Measurements from ENCODE around the gene CRCP.
"Not testable (repeated sequence)": the region's sequence is repeated elsewhere in the genome, so short reads cannot be mapped to it uniquely, and the experiment has no call there.

The CRCP gene

DNA sequence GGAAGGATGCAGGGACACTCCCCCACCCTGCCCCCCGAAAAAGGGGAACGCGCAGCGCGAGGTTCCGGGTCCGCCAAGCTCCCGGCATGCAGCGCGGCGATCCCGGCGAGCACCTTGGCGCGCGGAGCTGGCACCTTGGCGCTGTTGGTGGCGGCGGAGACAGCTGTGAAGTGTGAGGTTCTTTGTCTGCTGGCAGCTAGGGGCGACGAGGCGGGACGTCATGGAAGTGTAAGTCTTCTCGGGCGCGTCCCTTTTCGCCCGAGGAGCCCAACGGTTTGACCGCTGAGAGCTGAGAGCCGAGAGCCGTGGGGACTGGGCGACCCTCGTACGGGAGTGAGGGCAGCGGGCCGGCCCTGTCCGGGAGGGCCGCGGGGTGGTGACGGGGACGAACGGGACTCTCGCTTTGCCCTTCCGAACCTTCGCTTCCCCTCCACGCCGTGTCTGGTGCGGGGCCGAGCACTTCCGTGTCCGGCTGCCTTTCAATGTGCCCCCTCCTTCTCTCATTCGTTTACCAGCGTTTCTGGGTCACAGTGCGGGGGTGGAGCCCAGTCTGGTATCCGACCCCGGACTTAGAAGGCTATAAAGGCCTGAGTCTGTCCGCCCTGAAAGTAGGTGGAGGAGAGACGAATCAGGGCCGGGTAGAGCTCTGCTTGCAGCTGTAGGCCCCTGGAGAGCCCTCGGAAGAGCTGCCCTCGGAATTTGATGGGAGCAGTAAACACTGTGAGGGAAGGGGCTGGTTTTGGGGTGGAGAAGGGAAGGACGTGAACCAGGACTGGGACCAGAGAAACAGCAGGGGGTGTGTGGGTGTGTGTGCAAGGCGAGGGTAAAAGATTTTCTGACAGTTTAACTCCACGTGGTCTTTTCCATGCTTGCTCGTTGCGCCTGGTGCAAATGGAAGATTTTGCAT is at the start of gene CRCP:
Gene CRCP (plus strand): TSS at position 105 of the 907 bp plus-strand sequence. CDS start 116 bp downstream, at position 221.
- DNase-seq: peak; percentile 79

DNA sequence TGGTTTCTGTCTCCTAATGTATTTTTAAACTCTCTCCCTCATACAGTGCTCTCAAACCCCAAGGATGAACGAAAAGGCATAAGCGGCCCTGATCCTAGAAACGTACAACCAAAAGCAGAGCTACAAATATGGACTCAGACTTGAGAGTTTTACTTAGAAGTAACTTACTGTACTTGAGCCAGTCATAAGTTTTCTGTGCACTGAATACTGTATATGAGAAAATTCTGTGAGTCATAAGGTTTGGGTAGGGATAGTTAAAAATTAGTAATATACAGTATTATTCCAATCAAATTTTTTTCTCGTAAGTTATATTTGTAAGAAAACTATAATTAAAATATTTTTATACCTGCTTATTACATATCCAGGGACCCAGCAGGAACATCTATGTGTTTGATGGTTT is 44.9 kb upstream of the CRCP start:
- DNase-seq: no peak

DNA sequence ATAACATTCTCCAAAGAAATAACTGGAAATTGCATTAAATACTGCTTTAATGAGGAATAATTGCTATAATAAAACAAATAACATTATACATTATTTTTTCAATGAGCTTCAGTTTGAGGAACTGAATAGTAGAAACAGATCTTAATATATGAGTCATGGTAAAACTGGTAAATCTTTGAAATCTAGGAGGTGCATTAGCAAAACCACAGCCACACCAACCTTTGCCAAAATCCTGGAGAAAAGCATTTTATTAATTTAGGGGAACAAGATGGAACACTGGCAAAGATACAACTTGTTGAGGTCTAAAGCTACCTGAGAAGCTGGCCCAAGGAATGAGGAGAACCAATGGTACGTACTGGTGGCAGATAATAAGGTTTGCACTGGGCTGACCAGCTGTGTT is 44.4 kb upstream of the CRCP start:
- no peak for DNase-seq

GRCh38 chr7:66072208-66072607 is 42.4 kb upstream of the CRCP start:
- not testable (repeated sequence) for DNase-seq

GRCh38 chr7:66075590-66076461 is 38.8 kb upstream of the CRCP start, which contains the start of gene ASL:
Gene ASL, plus strand, starts transcription at chr7:66075819. Its CDS starts 263 bp downstream, at chr7:66076082.
- DNase-seq: peak; percentile 85

DNA sequence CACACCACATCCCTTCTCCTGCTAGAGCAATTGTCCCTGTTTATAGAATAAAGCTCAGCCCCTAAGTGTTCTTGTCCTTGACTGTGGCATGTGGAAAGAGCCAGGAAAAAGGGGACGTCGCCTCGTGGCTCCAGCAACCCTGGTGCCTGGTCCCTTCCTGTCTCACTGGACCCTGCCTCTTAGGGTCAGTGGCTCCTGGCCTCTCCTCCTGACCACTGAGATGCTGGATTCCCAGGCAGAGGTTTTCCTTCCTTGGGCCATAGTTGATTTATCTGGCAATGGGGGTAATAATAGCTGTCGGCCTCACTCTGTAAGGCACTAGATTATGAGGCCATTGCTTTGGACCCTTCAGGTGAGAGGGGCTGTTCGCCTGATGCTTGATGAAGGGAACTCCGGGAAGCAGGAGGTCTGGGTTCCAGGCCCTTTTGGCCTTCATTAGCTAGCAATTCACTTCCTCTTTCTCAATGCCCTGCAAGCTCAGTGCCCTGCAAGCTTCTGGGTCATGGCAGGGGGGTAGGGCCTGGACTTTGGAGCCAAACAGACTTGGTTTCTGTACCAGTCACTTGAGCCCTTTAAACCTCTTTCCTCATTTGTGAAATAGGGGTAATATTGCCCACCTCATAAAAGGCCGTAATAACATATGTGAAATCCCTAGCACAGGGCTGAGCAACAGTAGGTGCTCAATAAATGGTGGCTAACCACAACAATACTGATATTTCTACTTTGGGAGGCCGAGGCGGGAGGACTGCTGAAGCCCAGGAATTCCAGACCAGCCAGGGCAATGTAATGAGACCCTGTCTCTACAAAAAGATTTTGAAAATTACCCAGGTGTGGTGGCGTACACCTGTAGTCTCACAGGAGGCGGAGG is 38.0 kb upstream of the CRCP start:
- DNase-seq: no peak

DNA sequence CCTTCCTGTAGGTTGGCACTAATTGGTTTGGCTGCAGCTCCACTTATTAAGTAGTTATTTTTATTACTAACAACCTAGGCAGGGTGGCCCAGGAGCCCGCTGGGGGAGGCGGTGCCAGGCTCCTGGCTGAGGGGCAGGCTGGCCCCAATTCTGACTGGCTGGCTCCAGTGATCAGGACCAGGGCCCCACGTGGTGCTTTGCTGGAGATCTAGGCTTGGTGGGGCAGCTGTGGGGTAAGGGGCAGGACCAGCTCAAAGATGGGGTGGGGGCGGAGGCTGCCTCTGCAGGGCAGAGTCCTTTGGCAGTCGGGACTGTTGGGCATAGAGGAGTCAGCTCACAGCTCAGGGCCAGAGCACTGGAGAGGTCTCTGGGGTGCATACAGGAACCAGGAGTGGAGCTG is 36.6 kb upstream of the CRCP start:
- DNase-seq: no peak

DNA sequence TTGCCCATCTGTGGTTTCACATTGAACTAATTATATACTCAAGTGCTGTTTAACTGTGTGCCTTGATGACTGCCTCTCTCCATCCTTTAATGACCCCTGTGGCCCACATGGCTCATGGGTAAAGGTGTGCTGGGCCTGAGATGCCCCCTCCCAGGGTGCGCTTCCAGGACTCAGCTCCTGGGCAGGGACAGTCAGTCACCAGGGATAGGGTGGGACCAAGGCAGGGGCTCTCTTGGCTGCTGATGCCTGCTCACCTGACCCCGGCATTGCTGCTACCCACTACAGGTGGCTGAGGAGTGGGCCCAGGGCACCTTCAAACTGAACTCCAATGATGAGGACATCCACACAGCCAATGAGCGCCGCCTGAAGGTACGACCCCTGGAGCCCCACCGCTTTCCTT is 32.6 kb upstream of the CRCP start:
- DNase-seq: no peak

DNA sequence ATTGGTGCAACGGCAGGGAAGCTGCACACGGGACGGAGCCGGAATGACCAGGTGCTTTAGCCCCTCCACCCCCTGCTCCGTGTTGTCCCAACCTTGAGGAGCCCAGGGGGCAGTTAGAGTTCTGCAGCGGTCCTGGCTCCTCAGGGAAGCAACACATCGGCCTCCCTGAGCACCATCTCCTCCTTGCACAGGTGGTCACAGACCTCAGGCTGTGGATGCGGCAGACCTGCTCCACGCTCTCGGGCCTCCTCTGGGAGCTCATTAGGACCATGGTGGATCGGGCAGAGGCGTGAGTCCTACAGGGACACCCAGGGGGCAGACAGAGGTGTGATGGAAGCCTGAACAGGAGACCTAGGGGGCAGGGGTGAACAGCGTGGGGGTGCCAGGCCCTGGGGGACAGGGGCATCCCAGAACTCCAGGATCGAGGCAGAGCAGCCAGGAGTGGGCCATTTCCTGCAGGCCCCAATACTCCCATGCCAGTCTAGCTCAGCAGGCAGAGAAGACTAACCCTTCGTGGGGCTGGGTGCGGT is 31.7 kb upstream of the CRCP start:
- no peak for DNase-seq

GRCh38 chr7:66083677-66084076 is 31.0 kb upstream of the CRCP start:
- no peak for DNase-seq

- no peak for DNase-seq
These were observed 25.5 kb upstream of the CRCP start for GRCh38 chr7:66088861-66089838.

GRCh38 chr7:66092654-66093053 is 22.0 kb upstream of the CRCP start:
- no peak for DNase-seq

DNA sequence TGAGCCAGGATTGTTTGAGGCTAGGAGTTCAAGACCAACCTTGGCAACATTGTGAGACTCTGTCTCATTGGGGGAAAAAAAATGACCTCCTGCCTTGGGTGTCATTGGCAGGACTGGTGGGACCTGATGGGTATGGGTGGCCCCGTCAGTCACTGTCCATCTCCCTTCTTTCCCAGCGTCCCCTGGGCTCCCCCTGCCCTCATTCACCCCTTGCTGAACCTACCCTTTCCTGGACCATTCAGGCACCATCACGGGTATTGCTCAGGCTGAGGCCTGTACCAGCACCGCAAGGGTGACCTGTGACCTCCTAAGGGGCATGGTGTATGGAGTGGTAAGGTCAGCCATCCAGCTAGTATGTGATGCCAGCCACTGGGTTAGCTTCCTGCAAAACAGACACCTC is 19.6 kb upstream of the CRCP start:
- no peak for DNase-seq

GRCh38 chr7:66099232-66099550 is 15.5 kb upstream of the CRCP start:
- no peak for DNase-seq

GRCh38 chr7:66099551-66100407 is 14.9 kb upstream of the CRCP start:
- peak; percentile 61 for DNase-seq

DNA sequence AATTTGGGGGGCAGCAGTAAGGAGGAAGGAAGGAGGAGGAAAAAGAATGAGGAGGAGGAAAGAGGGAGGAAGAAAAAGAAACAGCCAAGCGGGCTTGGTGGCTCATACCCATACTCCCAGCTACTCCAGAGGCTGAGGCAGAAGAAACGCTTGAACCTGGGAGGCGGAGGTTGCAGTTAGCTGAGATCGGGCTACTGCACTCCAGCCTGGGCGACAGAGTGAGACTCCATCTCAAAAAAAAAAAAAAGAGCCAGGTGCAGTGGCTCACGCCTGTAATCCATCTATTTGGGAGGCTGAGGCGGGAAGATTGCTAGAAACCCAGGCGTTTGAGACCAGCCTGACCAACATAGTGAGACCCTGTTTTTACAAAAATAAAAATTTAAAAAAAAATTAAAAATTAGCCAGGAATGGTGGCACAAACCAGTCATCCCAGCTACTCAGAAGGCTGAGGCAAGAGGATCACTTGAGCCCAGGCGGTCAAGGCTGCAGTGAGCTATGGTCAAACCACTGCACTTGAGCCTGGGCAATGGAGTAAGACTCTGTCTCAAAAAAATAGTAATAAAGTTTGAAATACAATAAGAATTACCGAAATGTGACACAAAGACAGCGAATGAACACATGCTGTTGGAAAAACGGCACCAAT is 14.1 kb upstream of the CRCP start:
- peak; percentile 43 for DNase-seq

DNA sequence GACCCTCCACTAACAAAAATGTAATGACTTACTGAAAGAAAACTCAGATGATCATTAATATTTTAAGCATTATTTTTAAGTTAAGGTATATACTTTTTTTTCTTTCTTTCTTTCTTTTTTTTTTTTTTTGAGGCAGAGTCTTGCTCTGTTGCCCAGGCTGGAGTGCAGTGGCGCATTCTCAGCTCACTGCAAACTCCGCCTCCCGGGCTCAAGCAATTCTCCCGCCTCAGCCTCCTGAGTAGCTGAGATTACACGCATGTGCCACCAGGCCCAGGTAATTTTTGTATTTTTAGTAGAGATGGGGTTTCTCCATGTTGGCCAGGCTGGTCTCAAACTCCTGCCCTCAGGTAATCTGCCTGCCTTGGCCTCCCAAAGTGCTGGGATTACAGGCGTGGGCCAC is 12.5 kb upstream of the CRCP start:
- DNase-seq: not testable (repeated sequence)

DNA sequence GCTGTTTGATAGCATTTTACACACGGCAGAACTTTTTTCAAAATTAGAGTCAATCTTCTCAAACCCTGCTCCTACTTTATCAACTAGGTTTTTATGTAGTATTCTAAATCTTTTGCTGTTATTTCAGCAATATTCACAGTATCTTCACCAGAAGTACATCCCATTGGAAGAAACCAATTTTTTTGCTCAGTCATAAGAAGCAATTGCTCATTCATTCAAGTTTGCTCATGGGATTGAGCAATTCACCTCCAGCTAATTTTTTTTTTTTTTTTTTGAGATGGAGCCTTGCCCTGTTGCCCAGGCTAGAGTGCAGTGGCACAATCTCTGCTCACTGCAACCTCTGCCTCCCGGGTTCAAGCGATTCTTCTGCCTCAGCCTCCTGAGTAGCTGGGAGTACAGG is 10.7 kb upstream of the CRCP start:
- DNase-seq: not testable (repeated sequence)

DNA sequence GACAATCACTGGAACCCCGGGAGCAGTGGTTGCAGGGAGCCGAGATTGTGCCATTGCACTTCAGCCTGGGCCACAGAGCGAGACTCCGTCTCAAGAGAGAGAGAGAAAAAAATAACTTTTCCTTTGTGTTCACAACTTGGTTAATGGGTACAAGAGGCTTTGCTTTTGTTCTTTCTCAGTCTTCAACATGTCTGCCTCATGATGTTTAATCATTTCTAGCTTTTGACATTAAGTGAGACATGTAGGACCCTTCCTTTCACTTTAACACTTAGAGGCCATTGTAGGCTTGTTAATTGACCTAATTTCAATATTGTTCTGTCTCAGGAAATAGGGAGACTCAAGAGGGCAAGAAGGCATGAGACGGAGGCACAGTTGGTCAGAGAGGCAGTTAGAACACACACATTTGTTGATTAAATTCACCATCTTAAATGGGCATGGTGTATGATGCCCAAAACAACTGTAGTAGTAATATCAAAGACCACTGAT is 9.3 kb upstream of the CRCP start:
- DNase-seq: no peak

- not testable (repeated sequence) for DNase-seq
These were observed 6.2 kb upstream of the CRCP start for GRCh38 chr7:66108410-66108809.
